Suprapubic skin (tissue), 3 donors: Measurements from ENCODE around the gene ATG14.

Experiments used
- CTCF ChIP-seq, 2 donors: fragments of 200-600 bp in 1 of 2; fragments of 450-650 bp in 1 of 2; sonication (generic) in 1 of 2; IDR thresholded peaks; one replicate each; pipeline ENCODE4 v1.5.1; 2016 to 2019; ENCODE audit warnings: antibody characterized with exemption in 2 of 2, mild to moderate bottlenecking in 1 of 2, moderate library complexity in 1 of 2
- POLR2A ChIP-seq, 2 donors: fragments of 450-650 bp; IDR thresholded peaks; one replicate each; pipeline ENCODE4 v1.6.1; 2017; ENCODE audit warnings: antibody characterized with exemption in 2 of 2, mild to moderate bottlenecking in 2 of 2, moderate library complexity in 2 of 2

DNA sequence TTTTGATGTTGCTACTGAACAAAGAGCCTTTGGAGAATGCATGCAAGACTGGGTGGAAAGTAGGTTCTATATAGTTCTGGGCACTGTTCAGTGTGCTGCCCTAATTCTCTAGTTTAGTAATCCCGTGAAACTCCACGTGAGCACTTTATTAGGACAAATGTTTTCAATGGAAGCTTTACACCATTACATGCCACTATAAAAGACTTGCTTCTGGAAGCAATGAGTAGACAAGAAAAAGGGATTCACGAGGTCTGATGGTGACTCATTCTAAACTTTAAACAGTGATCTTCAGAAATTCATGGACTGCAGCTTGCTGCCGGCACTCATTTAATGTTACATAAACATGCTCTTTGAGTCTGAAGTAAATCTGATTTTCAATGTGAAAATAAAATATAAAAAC is 22.3 kb downstream of the ATG14 start:
- TF ChIP-seq CTCF (IDR thresholded peaks at IDR 0.05) (no peak), POLR2A (IDR thresholded peaks at IDR 0.05) (no peak)
